ENCODE measurements around the gene NTRK2.

DNA sequence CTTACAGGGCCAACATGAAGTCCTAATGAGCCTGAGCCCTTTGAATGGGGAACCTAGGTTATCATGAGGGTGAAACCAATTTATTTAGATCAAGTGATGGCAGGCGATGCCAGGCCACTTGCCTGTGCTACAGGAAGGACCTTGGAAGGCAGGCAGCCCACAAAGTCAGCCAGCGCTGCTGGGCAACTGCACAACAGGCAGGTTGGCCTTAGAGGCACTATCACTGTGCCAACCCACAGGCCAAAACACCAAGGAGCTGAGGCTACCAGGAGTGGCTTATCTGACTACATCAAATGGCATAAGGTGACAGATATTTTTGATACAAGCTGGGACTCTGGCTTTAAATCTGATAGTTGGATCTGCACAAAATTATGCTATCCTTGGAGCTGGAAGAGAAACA lies 319.1 kb downstream of the NTRK2 start:
- TF ChIP-seq, protein P1, sequence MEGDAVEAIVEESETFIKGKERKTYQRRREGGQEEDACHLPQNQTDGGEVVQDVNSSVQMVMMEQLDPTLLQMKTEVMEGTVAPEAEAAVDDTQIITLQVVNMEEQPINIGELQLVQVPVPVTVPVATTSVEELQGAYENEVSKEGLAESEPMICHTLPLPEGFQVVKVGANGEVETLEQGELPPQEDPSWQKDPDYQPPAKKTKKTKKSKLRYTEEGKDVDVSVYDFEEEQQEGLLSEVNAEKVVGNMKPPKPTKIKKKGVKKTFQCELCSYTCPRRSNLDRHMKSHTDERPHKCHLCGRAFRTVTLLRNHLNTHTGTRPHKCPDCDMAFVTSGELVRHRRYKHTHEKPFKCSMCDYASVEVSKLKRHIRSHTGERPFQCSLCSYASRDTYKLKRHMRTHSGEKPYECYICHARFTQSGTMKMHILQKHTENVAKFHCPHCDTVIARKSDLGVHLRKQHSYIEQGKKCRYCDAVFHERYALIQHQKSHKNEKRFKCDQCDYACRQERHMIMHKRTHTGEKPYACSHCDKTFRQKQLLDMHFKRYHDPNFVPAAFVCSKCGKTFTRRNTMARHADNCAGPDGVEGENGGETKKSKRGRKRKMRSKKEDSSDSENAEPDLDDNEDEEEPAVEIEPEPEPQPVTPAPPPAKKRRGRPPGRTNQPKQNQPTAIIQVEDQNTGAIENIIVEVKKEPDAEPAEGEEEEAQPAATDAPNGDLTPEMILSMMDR (IDR thresholded peaks at IDR 0.05 in 4 of 5, conservative IDR thresholded peaks at IDR 0.05 in 1 of 5) = no peak
- no peak for TF ChIP-seq POLR2A (IDR thresholded peaks at IDR 0.05)
